Left hindlimb (tissue), 1 donor: Measurements from ENCODE around the gene HLA-DOB.

Experiments used
- DNase-seq: peaks from one replicate; pipeline ENCODE4 v3.0.0-alpha.2; 2018

HLA-DOB gene

DNA sequence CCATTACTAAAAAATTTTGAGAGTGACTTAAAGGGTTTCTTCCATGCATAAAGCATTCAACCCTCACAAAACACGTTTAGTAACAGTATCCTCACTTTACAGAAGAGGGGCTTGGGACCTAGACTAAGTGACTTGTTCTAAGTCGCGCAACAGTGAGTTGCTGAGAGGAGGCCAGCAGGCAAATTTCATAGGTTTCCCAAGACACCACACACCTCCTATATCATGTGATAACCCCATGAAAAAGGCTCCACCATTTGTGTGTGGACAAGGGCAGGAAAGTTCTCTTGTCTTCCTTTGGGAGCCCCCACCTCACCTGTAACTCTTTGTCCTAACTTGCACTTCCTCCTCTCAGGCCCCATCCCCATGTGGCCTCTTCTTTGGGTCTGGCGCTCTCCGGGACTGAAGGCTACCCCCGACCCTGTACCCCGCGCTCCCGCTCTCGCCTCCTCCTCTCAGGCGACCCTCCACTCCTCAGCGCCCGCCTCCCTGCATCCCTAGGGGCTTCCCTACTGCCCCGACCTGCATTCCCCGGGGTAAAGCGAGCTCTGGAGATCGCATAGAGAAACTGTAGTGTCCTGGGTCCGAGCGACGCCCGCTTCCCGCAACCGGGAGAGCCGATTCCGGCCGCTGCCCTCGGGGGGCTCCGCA is 26.7 kb upstream of the HLA-DOB start:
- no peak for DNase-seq

GRCh38 chr6:32842690-32843089 is 25.9 kb upstream of the HLA-DOB start:
- no peak for DNase-seq

- no peak for DNase-seq
These were observed 25.3 kb upstream of the HLA-DOB start for GRCh38 chr6:32842021-32842650.

- DNase-seq: no peak
These were observed 23.9 kb upstream of the HLA-DOB start for GRCh38 chr6:32840604-32841246.

DNA sequence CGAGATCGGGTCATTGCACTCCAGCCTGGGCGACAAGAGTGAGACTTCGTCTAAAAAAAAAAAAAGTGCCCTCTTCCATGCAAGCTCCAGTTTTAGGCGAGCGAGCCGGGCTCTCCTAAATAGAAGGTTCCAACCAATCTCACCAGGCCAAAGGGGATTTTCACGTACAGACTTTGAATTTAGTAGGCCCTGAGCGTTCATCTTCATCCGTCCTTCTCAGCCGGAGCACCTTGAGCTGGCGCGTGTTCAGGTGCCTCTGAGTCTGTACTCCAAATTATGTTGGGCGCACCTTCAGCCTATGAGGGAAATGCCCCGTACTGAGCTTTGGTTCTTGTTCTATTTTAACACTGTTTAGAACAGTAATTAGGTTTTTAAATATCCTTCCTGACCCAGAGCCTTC is 22.6 kb upstream of the HLA-DOB start:
- no peak for DNase-seq

DNA sequence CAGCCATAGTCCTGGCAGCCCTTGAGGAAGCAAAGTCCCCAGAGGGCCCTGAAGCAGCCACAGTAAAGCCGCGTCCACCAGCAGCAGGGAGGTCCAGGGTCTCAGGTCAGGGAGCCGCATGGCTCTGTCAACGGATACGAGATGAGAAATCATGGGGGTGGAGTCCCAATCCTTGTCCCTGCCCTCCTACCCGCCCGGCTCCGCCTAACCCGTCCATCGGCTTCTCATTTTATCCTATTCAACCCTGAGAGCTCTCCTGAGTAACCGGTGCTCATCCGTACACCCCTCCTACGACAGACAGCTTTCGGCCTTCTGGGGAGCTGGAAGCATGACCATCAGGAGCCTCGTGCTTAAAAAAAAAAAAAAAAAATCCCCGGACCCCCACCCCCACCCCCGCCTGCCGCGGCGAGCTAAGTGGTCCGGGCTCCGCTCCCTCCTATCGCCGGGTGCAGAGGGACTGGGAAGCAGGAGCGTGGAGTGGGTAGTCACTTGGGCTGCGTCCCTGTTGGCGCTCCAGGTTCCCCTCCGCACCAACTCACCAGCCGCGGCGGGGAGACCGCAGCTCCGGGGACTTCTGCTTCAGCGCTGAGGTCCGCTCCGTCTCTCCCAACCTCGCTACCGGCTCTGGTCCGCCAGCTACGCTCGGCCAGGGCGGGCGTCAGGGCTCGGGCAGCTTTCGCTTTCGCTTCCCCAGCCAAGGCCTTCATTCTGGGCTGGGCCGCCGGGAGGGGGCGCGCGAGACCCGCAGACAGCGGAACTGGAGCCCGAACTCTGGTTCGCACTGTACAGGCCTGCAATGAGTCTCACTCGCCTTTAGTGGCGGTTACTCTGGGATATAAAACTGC is 21.5 kb upstream of the HLA-DOB start, which contains the start of gene TAP2:
Gene TAP2 (minus strand): TSS at position 626 of the 845 bp plus-strand sequence. CDS start 506 bp downstream, at position 120.
- peak; percentile 96 for DNase-seq

DNA sequence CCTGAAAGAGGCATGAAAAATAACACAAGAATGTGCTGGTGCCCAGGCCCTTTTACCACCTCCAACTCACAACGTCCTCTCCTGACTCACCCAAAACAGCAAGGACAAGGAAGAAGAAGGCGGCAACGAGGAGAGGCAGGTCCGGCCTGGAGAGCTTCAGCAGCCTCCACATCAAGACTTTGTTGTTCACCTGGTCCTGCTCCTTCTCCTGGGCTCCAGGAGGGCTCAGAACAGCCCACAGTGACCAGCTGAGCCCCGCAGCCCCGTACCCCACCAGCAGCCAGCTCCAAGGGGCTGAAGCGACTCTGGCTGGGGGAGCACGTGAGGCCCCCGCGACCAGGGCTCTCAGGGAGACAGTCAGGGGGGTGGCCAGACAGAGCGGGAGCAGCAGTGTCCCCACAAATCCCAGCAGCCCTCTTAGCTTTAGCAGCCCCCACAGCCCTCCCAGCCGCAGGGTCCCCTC is 20.9 kb upstream of the HLA-DOB start:
- DNase-seq: no peak

DNA sequence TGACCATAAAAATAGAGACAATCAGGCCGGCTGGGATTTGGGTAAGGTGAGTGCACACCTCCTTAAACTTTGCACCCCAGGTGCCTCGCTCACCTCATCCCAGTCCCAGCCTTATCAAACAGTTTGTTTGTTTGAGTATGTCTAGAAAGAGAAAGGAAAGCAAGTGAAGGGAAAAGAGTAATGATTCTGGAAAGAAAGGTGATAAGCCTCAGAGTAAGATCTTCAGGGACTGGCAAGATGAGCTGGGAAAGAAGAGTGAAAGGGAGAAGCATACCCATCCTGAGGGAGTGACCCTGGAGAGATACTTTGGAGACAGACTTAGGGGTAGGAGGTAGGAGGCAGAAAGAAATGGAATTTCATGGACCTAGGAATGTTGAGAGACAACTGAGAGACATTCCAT is 20.1 kb upstream of the HLA-DOB start:
- no peak for DNase-seq

- no peak for DNase-seq
These were observed 18.5 kb upstream of the HLA-DOB start for GRCh38 chr6:32835167-32835893.

- no peak for DNase-seq
These were observed 16.9 kb upstream of the HLA-DOB start for GRCh38 chr6:32833664-32834063.

DNA sequence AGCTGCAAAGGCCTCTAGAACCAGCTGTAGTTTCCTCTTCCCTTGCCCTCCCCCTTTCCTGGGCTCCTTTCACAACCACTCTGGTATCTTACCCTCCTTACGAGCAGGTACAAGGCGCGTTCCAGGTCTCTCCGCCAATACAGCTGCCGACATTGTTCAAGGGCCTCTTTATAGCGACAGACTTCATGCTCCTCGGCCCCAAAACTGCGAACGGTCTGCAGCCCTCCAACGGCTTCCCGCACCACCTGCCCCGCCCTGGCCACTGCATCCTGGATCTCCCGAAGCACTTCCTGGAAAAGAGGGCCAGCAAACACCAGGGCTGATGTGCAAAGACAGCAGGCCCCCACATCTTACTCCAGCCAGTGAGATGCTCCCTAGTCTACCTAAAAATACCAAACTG is 15.7 kb upstream of the HLA-DOB start:
- no peak for DNase-seq

- DNase-seq: no peak
These were observed 14.1 kb upstream of the HLA-DOB start for GRCh38 chr6:32830936-32831335.

DNA sequence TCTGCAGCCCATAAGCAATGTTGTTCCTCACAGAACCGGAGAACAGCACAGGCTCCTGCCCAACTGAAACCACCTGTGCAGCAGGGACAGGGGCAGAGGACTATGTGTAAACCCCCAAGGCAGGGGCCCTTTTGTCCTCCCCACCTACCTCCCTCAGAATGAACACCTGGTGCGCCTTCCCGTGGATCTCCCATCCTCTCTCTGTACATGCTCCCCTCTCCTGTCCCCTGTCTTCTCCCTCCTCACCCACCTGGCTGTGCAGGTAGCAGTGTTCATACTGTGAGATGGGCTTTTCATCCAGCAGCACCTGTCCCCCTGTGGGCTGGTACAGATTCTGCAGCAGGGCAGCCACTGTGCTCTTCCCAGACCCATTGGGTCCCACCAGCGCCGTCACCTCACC is 13.2 kb upstream of the HLA-DOB start:
- no peak for DNase-seq

GRCh38 chr6:32829495-32829894 is 12.7 kb upstream of the HLA-DOB start:
- no peak for DNase-seq

DNA sequence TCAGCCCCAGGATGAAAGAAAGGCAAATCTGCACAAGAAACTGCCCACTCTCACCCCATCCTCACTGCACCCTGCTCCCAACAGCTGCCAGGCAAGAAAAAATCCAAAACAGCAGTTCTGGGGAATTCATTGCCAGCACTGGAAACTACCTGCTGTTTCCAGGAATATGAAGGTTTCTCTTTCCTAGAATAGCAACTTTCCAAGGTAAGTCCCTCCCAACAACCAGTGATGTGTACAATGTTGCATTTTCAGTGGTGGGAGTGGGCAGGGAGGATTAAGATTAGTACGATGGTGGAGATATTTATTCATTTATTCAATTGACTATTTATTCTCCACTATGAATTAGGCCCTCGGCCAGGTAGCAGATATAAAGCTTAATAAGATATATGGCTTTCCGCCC is 10.2 kb upstream of the HLA-DOB start:
- no peak for DNase-seq

GRCh38 chr6:32825966-32826365 is 9.2 kb upstream of the HLA-DOB start:
- no peak for DNase-seq

GRCh38 chr6:32819729-32820128 is 2.9 kb upstream of the HLA-DOB start:
- DNase-seq: no peak

- no peak for DNase-seq
These were observed 2.1 kb upstream of the HLA-DOB start for GRCh38 chr6:32818867-32819266.

- no peak for DNase-seq
These were observed 806 bp downstream of the HLA-DOB start for GRCh38 chr6:32815996-32816395.

DNA sequence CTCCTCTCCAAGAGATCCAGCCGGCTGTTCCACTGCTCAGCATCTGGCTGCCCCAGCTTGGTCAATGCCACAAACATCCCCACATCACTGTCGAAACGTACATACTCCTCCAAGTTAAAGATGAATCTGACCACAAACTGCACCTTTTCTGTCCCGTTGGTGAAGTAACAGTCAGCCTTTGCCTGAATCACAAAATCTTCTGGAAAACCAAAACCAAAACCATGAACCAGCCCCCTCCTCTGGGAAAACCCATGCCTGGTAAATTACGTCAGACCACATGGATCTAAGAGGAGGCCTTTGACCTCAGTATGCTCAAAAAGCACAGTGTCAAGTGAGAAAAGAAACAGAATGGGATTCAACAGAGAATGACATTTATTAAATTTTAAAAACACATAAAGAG is 1.7 kb downstream of the HLA-DOB start:
- no peak for DNase-seq

- DNase-seq: no peak
These were observed 2.7 kb downstream of the HLA-DOB start for GRCh38 chr6:32814145-32814544.

GRCh38 chr6:32809171-32809570 is 7.6 kb downstream of the HLA-DOB start:
- DNase-seq: no peak
